Measurements from ENCODE around the gene AOPEP.

The AOPEP gene

DNA sequence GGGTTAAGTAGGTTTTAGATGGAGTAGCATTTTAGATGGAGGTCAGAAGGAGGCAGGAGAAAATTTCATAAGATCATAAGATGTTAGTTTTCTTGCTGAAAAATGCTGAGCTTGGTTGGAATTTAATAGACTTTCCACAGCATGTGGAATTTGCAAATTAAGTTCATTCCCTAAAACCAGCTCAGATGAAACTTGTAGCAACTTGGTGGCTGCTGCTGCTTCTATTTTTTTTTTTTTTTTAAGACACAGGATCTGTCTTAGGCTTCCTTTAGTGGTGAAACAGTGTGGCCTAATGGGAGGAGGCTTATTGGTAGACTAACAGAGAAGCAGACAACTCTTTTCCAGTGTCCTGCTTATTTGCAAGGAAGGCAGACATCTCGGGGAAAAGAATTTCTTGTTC, 154.5 kb downstream of the AOPEP start:
- TF ChIP-seq YY1 (IDR thresholded peaks at IDR 0.05; ENCODE audit: low read depth) (no peak), TCF12 (IDR thresholded peaks at IDR 0.05; ENCODE audit: low read depth) (no peak), EP300 (IDR thresholded peaks at IDR 0.05; ENCODE audit: borderline replicate concordance) (no peak), RAD21 (IDR thresholded peaks at IDR 0.05; ENCODE audit: low read depth) (no peak), CREB1 (IDR thresholded peaks at IDR 0.05; ENCODE audit: low read depth) (no peak), EGR1 (IDR thresholded peaks at IDR 0.05) (no peak), TAF1 (IDR thresholded peaks at IDR 0.05; ENCODE audit: low read depth) (no peak), TEAD4 (IDR thresholded peaks at IDR 0.05) (no peak), USF1 (IDR thresholded peaks at IDR 0.05) (no peak), NFIC (IDR thresholded peaks at IDR 0.05) (no peak), FOXM1 (IDR thresholded peaks at IDR 0.05; ENCODE audit: borderline replicate concordance, low read depth) (no peak), CEBPB (IDR thresholded peaks at IDR 0.05) (no peak), ZBTB7A (IDR thresholded peaks at IDR 0.05; ENCODE audit: low read depth) (no peak)
- TF ChIP-seq, protein P1, sequence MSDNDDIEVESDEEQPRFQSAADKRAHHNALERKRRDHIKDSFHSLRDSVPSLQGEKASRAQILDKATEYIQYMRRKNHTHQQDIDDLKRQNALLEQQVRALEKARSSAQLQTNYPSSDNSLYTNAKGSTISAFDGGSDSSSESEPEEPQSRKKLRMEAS (IDR thresholded peaks at IDR 0.05): no peak
- TF ChIP-seq, protein P2, sequence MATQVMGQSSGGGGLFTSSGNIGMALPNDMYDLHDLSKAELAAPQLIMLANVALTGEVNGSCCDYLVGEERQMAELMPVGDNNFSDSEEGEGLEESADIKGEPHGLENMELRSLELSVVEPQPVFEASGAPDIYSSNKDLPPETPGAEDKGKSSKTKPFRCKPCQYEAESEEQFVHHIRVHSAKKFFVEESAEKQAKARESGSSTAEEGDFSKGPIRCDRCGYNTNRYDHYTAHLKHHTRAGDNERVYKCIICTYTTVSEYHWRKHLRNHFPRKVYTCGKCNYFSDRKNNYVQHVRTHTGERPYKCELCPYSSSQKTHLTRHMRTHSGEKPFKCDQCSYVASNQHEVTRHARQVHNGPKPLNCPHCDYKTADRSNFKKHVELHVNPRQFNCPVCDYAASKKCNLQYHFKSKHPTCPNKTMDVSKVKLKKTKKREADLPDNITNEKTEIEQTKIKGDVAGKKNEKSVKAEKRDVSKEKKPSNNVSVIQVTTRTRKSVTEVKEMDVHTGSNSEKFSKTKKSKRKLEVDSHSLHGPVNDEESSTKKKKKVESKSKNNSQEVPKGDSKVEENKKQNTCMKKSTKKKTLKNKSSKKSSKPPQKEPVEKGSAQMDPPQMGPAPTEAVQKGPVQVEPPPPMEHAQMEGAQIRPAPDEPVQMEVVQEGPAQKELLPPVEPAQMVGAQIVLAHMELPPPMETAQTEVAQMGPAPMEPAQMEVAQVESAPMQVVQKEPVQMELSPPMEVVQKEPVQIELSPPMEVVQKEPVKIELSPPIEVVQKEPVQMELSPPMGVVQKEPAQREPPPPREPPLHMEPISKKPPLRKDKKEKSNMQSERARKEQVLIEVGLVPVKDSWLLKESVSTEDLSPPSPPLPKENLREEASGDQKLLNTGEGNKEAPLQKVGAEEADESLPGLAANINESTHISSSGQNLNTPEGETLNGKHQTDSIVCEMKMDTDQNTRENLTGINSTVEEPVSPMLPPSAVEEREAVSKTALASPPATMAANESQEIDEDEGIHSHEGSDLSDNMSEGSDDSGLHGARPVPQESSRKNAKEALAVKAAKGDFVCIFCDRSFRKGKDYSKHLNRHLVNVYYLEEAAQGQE (IDR thresholded peaks at IDR 0.05; ENCODE audit: low read depth): no peak

DNA sequence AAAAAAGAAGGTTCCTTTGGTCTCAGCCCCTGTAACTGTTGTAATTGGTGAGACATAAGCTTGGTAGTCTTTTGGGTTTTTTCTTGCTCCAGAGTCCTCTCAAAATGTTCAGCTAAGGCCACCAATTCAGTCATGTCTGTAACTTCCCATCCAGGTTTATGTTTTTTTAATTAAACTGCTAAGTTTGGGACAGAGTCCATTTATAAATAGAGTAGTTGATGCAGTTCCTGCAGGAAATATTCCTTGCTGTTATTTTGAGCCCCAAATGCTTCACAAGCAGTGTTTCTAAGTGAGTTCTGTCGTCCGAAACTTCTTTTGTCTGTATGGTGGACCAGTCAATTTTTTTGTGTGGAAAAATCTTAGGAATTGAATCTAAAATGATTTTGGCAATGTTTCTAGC, 155.0 kb downstream of the AOPEP start:
- TF ChIP-seq ZBTB7A (IDR thresholded peaks at IDR 0.05; ENCODE audit: low read depth): no peak
- no peak for TF ChIP-seq CREB1 (IDR thresholded peaks at IDR 0.05; ENCODE audit: low read depth)
- no peak for TF ChIP-seq FOXM1 (IDR thresholded peaks at IDR 0.05; ENCODE audit: borderline replicate concordance, low read depth)
- no peak for TF ChIP-seq EGR1 (IDR thresholded peaks at IDR 0.05)
- TF ChIP-seq, protein P1 (IDR thresholded peaks at IDR 0.05): no peak
- TF ChIP-seq RAD21 (IDR thresholded peaks at IDR 0.05; ENCODE audit: low read depth): no peak
- no peak for TF ChIP-seq USF1 (IDR thresholded peaks at IDR 0.05)
- no peak for TF ChIP-seq TEAD4 (IDR thresholded peaks at IDR 0.05)

- no peak for TF ChIP-seq CREB1 (IDR thresholded peaks at IDR 0.05; ENCODE audit: low read depth)
- TF ChIP-seq TAF1 (IDR thresholded peaks at IDR 0.05; ENCODE audit: low read depth): no peak
- TF ChIP-seq EP300 (IDR thresholded peaks at IDR 0.05; ENCODE audit: borderline replicate concordance): no peak
- no peak for TF ChIP-seq FOXM1 (IDR thresholded peaks at IDR 0.05; ENCODE audit: borderline replicate concordance, low read depth)
- TF ChIP-seq, protein P1 (IDR thresholded peaks at IDR 0.05): no peak
- no peak for TF ChIP-seq NFIC (IDR thresholded peaks at IDR 0.05)
- TF ChIP-seq CEBPB (IDR thresholded peaks at IDR 0.05): no peak
- TF ChIP-seq ZBTB7A (IDR thresholded peaks at IDR 0.05; ENCODE audit: low read depth): no peak
- no peak for TF ChIP-seq EGR1 (IDR thresholded peaks at IDR 0.05)
- no peak for TF ChIP-seq YY1 (IDR thresholded peaks at IDR 0.05; ENCODE audit: low read depth)
- TF ChIP-seq TEAD4 (IDR thresholded peaks at IDR 0.05): no peak
- TF ChIP-seq, protein P2 (IDR thresholded peaks at IDR 0.05; ENCODE audit: low read depth): no peak
- no peak for TF ChIP-seq RAD21 (IDR thresholded peaks at IDR 0.05; ENCODE audit: low read depth)
- TF ChIP-seq TCF12 (IDR thresholded peaks at IDR 0.05; ENCODE audit: low read depth): no peak
- no peak for TF ChIP-seq USF1 (IDR thresholded peaks at IDR 0.05)
These were observed 155.4 kb downstream of the AOPEP start for GRCh38 chr9:94881940-94882339.

- no peak for TF ChIP-seq FOXM1 (IDR thresholded peaks at IDR 0.05; ENCODE audit: borderline replicate concordance, low read depth)
- peak; percentile 67 for TF ChIP-seq NFIC (IDR thresholded peaks at IDR 0.05)
These were observed 156.6 kb downstream of the AOPEP start for GRCh38 chr9:94882966-94883641.

- TF ChIP-seq TAF1 (IDR thresholded peaks at IDR 0.05; ENCODE audit: low read depth): no peak
- TF ChIP-seq, protein P2 (IDR thresholded peaks at IDR 0.05; ENCODE audit: low read depth): no peak
- TF ChIP-seq EGR1 (IDR thresholded peaks at IDR 0.05): no peak
- no peak for TF ChIP-seq TEAD4 (IDR thresholded peaks at IDR 0.05)
- no peak for TF ChIP-seq NFIC (IDR thresholded peaks at IDR 0.05)
- TF ChIP-seq ZBTB7A (IDR thresholded peaks at IDR 0.05; ENCODE audit: low read depth): no peak
- TF ChIP-seq USF1 (IDR thresholded peaks at IDR 0.05): no peak
- no peak for TF ChIP-seq CREB1 (IDR thresholded peaks at IDR 0.05; ENCODE audit: low read depth)
- no peak for TF ChIP-seq YY1 (IDR thresholded peaks at IDR 0.05; ENCODE audit: low read depth)
- TF ChIP-seq, protein P1 (IDR thresholded peaks at IDR 0.05): no peak
- no peak for TF ChIP-seq CEBPB (IDR thresholded peaks at IDR 0.05)
- TF ChIP-seq EP300 (IDR thresholded peaks at IDR 0.05; ENCODE audit: borderline replicate concordance): no peak
- TF ChIP-seq RAD21 (IDR thresholded peaks at IDR 0.05; ENCODE audit: low read depth): no peak
- TF ChIP-seq FOXM1 (IDR thresholded peaks at IDR 0.05; ENCODE audit: borderline replicate concordance, low read depth): no peak
- no peak for TF ChIP-seq TCF12 (IDR thresholded peaks at IDR 0.05; ENCODE audit: low read depth)
These were observed 159.5 kb downstream of the AOPEP start for GRCh38 chr9:94885854-94886447.
